OCI-LY7 (cell line): Measurements from ENCODE around the gene TEN1.

Experiments used
- CTCF ChIP-seq: fragments of 200-600 bp; sonication (generic); conservative IDR thresholded peaks from 2 replicates; pipeline ENCODE4 v1.5.1; 2014; ENCODE audit warnings: mild to moderate bottlenecking, antibody characterized with exemption, low read length, moderate library complexity, mixed read lengths
- EZH2phosphoT487 ChIP-seq: fragments of 200-600 bp; sonication (generic); IDR thresholded peaks from 2 replicates; pipeline ENCODE4 v1.6.1; 2018; ENCODE audit warnings: low read depth, borderline replicate concordance, mild to moderate bottlenecking, mixed run types, antibody characterized with exemption, low read length, moderate library complexity, mixed read lengths

DNA sequence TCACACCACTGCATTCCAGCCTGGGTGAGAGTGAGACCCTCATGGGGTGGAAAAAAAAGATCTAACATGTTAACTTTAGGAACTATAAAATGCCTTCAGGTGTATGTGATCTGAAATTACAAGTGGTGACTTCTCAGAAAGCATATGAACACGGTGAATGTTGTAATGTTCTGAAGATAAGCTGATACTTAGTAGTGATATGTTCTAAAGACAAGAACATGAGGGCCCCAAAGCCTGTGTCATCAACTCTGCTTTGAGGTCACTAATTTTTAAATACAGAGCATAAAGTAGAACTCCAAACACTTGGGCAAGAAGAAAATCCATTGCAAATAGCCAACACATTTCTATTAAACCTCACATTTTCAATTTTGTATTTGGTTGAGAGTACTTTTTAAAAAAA, 35.5 kb upstream of the TEN1 start:
- no peak for TF ChIP-seq CTCF
- TF ChIP-seq EZH2phosphoT487: no peak
